Thoracic aorta (tissue), 2 donors: ENCODE measurements around the gene AIF1. TPM values are rescaled to one million over a fixed set of nuclear protein-coding genes. Genes with fewer than 3 reads are reported as not detected.
A peak's percentile ranks its signal among the peaks of the same experiment; 100 is the strongest.

ENCODE experiments used
- ATAC-seq: fragments of 150-250 bp; one replicate; pipeline ENCODE4 v1.8.0; 2017; ENCODE audit warnings: low read depth; ENCODE audit not compliant: insufficient number of reproducible peaks, low FRiP score
- DNase-seq: peaks from one replicate; pipeline ENCODE4 v3.0.0-alpha.2; 2020; ENCODE audit warnings: low spot score
- H3K27ac ChIP-seq, 2 donors: fragments of 200-600 bp; sonication (generic); 1 replicate in 1 of 2; 2 replicates in 1 of 2; pipeline ENCODE4 v1.5.1; 2016; ENCODE audit warnings: mild to moderate bottlenecking in 2 of 2, moderate library complexity in 2 of 2
- H3K27me3 ChIP-seq: fragments of 200-600 bp; sonication (generic); replicated peaks from 2 replicates; pipeline ENCODE4 v1.6.0; 2016; ENCODE audit warnings: mild to moderate bottlenecking; ENCODE audit not compliant: insufficient read depth
- H3K36me3 ChIP-seq: fragments of 200-600 bp; sonication (generic); one replicate; pipeline ENCODE4 v1.5.1; 2016
- H3K4me1 ChIP-seq, 2 donors: fragments of 200-600 bp; sonication (generic); 1 replicate in 1 of 2; 2 replicates in 1 of 2; pipeline versions ENCODE4 v1.5.1 to v1.6.0; 2016; ENCODE audit warnings: low read depth in 2 of 2, mild to moderate bottlenecking in 1 of 2; ENCODE audit not compliant: control insufficient read depth in 1 of 2
- H3K4me3 ChIP-seq: fragments of 200-600 bp; sonication (generic); 2 replicates; pipeline ENCODE4 v1.5.1; 2016; ENCODE audit warnings: mild to moderate bottlenecking
- H3K9me3 ChIP-seq: fragments of 200-600 bp; sonication (generic); 2 replicates; pipeline ENCODE4 v1.5.1; 2016
- total RNA-seq, 2 donors: library from RNA; depleted of rRNA; stranded (reverse); fragments of >200 nt; gene quantifications; one replicate each; pipeline versions ENCODE4 v1.1.0 to v1.2.3, GENCODE V29; 2016
- TF ChIP-seq, protein P1 (sequence below): fragments of 200-600 bp; sonication (generic); IDR thresholded peaks from one replicate; pipeline ENCODE4 v1.5.1; 2019; ENCODE audit warnings: antibody characterized with exemption

Gene AIF1
- total RNA-seq, 2 donors from 2014 or later: 21.5 to 39.6 TPM

DNA sequence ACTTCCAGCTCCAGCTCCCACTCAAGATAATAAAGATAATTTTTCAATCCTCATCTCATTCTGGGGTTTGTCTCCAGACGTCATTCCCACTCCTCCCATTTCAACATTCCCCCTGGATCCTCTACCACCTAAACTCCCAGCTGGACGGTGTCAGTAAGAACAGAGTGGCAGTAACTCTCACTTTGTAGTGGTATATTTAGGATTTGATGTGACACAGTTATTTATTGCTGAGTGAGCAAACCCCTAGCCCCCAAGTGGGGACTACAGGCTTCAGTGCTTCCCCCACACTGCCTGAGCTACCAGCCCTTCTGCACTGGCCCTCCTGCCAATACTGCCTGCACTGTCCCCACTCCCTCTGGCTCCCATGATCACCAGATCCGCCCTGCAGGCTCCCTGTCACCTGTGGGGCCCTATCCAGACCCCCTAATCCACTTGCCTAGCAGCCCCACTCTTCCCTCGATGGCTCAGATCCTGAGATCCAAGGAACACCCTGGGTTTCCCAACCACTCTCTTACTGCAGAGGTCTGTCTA, 43.2 kb downstream of the AIF1 start:
- TF ChIP-seq, protein P1, sequence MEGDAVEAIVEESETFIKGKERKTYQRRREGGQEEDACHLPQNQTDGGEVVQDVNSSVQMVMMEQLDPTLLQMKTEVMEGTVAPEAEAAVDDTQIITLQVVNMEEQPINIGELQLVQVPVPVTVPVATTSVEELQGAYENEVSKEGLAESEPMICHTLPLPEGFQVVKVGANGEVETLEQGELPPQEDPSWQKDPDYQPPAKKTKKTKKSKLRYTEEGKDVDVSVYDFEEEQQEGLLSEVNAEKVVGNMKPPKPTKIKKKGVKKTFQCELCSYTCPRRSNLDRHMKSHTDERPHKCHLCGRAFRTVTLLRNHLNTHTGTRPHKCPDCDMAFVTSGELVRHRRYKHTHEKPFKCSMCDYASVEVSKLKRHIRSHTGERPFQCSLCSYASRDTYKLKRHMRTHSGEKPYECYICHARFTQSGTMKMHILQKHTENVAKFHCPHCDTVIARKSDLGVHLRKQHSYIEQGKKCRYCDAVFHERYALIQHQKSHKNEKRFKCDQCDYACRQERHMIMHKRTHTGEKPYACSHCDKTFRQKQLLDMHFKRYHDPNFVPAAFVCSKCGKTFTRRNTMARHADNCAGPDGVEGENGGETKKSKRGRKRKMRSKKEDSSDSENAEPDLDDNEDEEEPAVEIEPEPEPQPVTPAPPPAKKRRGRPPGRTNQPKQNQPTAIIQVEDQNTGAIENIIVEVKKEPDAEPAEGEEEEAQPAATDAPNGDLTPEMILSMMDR: no peak
- ATAC-seq: no peak
- DNase-seq: no peak
- H3K27me3 ChIP-seq: no peaks in the 10 kb centered on the region
- no peak overlapping the region for H3K27ac ChIP-seq
- H3K4me1 ChIP-seq: peaks cover 25 to 56% of the 10 kb centered on the region in 2 donors
- no peaks in the 10 kb centered on the region for H3K9me3 ChIP-seq
- no peaks in the 10 kb centered on the region for H3K36me3 ChIP-seq
- H3K4me3 ChIP-seq: no peak overlapping the region

DNA sequence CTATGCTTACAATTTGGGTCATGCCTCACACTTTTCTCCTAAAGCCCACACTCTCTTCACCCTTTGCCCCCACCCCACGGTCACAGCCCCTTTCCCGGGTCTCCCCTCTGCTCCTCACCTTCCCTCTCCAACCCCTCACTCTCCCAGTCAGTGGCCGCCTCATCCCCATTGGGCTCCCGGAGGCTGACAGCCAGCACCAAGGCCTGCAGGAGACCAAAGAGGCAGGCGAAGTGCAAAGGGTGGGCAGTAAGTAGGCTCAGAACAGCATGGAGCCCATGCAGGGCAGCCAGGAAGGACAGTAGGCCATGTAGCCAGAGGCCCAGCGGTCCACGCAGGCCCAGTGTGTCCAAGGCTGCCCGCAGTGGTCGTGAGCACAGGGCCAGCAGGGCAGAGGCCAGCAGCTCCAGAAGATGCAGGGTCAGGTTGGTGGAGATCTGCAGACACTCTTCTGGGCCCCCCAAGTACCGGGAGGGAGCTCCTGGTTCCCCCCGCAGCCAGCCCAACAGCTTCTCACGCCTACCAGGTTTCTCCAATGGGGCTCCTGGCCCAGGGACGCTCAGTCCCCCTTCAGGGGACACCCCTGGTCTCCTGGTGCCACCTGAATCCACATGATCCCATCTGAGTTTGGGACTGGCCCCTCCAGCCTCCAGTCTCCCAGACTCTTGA, 44.1 kb downstream of the AIF1 start:
- peak overlapping the region; percentile 82 for H3K4me3 ChIP-seq
- H3K9me3 ChIP-seq: no peaks in the 10 kb centered on the region
- no peak for DNase-seq
- peaks cover 25 to 59% of the 10 kb centered on the region in 2 donors for H3K4me1 ChIP-seq
- no peaks in the 10 kb centered on the region for H3K36me3 ChIP-seq
- ATAC-seq: no peak
- no peaks in the 10 kb centered on the region for H3K27me3 ChIP-seq
- TF ChIP-seq, protein P1: no peak
- peak overlapping the region; percentile 82 to 90 for H3K27ac ChIP-seq

DNA sequence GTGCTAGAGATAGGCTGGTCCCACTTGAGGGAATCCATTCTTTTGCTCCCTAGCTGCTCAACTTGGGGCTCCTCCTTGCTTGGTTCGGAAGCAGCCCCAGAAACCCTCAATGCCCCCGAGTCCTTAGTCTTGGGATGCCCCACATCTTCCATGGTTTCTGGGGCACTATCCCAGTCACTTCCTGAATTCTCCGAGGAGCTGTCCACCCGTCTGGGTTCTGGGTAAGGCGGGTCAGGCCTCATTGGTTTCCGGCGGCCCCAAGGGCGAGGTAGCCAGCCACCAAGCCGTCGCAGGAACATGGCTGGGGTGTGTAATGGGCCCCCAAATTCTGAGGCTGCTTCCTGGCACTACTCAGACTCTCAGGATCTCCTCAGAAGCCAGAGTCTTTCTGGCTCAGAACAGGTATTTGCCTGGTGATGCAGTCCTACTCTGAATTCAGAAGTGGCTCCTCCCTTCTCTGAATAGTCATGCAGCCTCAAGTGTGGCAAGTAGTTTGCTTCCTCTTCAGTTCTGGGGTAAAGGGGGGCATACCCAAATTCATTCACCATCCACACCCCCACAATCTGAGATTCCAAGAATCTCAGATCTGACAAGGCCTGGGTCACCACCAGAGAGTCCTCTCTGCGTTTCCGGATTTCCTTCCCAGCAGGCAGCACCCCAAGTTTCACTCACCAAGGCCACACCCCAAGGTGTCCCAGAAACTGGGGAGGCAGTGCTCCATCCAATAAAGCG, 44.8 kb downstream of the AIF1 start:
- peaks cover 25 to 61% of the 10 kb centered on the region in 2 donors for H3K4me1 ChIP-seq
- DNase-seq (no peak), ATAC-seq (no peak)
- peak overlapping the region; percentile 82 to 90 for H3K27ac ChIP-seq
- TF ChIP-seq, protein P1: no peak
- H3K4me3 ChIP-seq: peak overlapping the region; percentile 82
- no peaks in the 10 kb centered on the region for H3K27me3 ChIP-seq
- H3K9me3 ChIP-seq: no peaks in the 10 kb centered on the region
- H3K36me3 ChIP-seq: no peaks in the 10 kb centered on the region

DNA sequence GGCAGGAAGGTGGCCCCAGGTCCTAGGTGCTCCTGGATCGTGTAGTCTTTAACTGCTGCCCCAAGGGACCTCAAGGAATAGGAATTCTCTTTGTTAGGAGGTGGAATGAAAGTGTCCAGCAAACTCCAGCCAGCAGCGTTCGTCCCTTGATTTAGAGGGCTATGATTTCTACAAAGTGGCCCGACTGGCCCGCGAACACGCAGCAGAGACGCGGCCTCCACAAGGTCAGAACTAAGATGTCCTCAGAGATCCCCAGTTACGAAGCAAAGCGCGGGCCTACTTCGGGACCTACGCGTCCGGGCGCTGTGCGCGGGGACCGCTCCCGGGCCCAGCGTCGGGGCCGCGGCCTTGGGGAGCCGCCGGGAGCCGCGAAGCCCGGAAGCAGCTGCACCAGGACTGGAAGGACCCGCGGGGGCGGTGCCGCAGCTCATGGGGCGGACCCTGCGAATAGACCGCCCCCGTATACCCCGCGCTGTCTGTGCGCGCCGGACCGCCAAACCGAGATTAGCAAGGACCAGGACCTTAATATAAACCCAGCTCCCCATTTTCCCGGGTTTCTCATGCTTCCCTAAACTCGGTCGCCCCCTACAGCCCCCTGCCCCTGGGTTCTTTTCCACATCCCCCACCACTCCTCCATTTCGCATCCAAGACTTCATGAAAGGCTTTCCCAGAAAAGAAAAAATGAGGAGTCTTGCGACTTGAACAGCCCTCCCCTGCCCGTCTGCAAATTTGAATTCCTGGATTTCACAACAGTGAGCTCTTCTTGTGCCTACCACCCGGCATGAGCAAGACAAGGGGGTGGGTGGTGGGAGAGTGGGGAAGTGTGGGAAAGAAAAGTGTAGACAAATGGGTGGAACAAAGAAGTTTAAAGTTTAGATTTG, 45.6 kb downstream of the AIF1 start, which contains the start of gene C6orf47:
Gene C6orf47, minus strand, starts transcription at position 398 of the 881 bp plus-strand sequence. CDS start 831 bp downstream, outside the sequence.
- Histone ChIP-seq H3K4me3 (peak within 1 kb of the TSS; percentile 82), H3K4me1 (peaks cover 25 to 61% of the 10 kb centered on the region in 2 donors), H3K36me3 (no peaks in the 10 kb centered on the region), H3K9me3 (no peaks in the 10 kb centered on the region), H3K27me3 (no peaks in the 10 kb centered on the region), H3K27ac (peak within 1 kb of the TSS; percentile 82 to 90)
- TF ChIP-seq, protein P1: no peak
- DNase-seq: peak; percentile 54
- peak; percentile 48 for ATAC-seq
